PC-3 (cell line): ENCODE measurements around the gene ANKRD11.

Experiments used
- EZH2phosphoT487 ChIP-seq: fragments of 300-600 bp; sonication (generic); IDR thresholded peaks from 2 replicates; pipeline ENCODE4 v1.6.1; 2018; ENCODE audit warnings: mild to moderate bottlenecking, antibody characterized with exemption, low read length, borderline replicate concordance
- TF ChIP-seq, protein P1 (sequence below): fragments of 300-600 bp; sonication (generic); conservative IDR thresholded peaks from 2 replicates; pipeline ENCODE4 v1.5.1; 2017; ENCODE audit warnings: antibody characterized with exemption, low read depth, mild to moderate bottlenecking, low read length

DNA sequence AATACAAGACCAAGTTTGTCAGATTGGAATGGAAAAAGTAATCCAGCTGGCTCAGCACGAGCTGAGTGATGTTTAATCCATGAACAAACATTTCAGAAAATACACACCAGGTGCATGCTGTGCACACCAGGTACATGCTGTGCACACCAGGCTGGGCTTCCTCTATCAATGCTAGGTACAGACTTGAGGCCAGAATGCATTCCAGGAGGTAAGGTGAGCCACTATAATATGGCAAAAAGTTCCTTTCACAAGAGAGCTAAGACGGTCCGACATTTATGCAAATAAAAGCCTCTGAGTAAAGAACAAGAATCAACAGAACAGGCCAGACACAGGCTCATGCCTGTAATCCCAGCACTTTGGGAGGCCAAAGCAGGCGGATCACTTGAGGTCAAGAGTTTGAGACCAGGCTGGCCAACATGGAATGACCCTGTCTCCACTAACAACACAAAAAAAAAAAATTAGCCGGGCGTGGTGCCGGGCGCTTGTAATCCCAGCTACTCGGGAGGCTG lies 144.7 kb downstream of the ANKRD11 start:
- TF ChIP-seq, protein P1, sequence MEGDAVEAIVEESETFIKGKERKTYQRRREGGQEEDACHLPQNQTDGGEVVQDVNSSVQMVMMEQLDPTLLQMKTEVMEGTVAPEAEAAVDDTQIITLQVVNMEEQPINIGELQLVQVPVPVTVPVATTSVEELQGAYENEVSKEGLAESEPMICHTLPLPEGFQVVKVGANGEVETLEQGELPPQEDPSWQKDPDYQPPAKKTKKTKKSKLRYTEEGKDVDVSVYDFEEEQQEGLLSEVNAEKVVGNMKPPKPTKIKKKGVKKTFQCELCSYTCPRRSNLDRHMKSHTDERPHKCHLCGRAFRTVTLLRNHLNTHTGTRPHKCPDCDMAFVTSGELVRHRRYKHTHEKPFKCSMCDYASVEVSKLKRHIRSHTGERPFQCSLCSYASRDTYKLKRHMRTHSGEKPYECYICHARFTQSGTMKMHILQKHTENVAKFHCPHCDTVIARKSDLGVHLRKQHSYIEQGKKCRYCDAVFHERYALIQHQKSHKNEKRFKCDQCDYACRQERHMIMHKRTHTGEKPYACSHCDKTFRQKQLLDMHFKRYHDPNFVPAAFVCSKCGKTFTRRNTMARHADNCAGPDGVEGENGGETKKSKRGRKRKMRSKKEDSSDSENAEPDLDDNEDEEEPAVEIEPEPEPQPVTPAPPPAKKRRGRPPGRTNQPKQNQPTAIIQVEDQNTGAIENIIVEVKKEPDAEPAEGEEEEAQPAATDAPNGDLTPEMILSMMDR = no peak
- no peak for TF ChIP-seq EZH2phosphoT487
